ENCODE data around the gene CHCHD2.
"Not testable (repeated sequence)": the region's sequence is repeated elsewhere in the genome, so short reads cannot be mapped to it uniquely, and the experiment has no call there.

DNA sequence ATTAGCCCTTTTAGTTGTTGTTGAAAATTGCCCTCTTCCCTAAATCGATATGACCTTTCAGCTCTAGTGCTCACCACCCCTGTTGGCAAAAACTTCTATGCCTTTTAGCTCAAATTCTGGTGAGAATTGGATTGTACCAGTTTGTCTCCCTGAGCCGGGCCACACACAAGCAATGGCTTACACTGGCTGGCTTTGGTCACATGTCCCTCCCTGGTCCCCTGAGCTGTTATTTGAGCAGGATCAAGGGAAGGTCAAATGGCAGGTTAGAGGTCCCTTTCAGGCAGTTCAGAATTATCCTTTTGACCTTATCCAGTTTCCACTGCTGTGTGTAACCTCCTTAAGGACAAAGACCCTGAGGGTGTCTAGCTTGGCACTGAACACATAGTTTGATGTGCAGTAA lies 24.8 kb upstream of the CHCHD2 start:
- TF ChIP-seq ZFP3 (CRISPR knock-in tag; IDR thresholded peaks at IDR 0.05); TCF4 (CRISPR knock-in tag; IDR thresholded peaks at IDR 0.05; ENCODE audit: borderline replicate concordance); ARNTL (CRISPR knock-in tag; IDR thresholded peaks at IDR 0.05; ENCODE audit: borderline replicate concordance, low read depth); CREB5 (CRISPR knock-in tag; IDR thresholded peaks at IDR 0.05; ENCODE audit: low read depth); ZFP30 (CRISPR knock-in tag; IDR thresholded peaks at IDR 0.05); RARB (CRISPR knock-in tag; IDR thresholded peaks at IDR 0.05); ZNF70 (CRISPR knock-in tag; IDR thresholded peaks at IDR 0.05); GLIS3 (CRISPR knock-in tag; IDR thresholded peaks at IDR 0.05): not testable (repeated sequence)
- TF ChIP-seq, protein P1, sequence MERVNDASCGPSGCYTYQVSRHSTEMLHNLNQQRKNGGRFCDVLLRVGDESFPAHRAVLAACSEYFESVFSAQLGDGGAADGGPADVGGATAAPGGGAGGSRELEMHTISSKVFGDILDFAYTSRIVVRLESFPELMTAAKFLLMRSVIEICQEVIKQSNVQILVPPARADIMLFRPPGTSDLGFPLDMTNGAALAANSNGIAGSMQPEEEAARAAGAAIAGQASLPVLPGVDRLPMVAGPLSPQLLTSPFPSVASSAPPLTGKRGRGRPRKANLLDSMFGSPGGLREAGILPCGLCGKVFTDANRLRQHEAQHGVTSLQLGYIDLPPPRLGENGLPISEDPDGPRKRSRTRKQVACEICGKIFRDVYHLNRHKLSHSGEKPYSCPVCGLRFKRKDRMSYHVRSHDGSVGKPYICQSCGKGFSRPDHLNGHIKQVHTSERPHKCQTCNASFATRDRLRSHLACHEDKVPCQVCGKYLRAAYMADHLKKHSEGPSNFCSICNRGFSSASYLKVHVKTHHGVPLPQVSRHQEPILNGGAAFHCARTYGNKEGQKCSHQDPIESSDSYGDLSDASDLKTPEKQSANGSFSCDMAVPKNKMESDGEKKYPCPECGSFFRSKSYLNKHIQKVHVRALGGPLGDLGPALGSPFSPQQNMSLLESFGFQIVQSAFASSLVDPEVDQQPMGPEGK (CRISPR knock-in tag; IDR thresholded peaks at IDR 0.05; ENCODE audit: borderline replicate concordance), result not testable (repeated sequence)

Measured in SK-N-SH treated with all-trans-retinoic acid at 6 μM for 48 hours (cell line).